OCI-LY1 (cell line): ENCODE results near the gene NGFR.

Experiments
- H2AFZ ChIP-seq: fragments of 200-600 bp; sonication (generic), shearing (Covaris generic); 2 replicates; pipeline ENCODE4 v1.6.0; 2014; ENCODE audit warnings: antibody characterized with exemption, mild to moderate bottlenecking, low read length
- H3F3A ChIP-seq: fragments of 200-600 bp; sonication (generic), shearing (Covaris generic); 2 replicates; pipeline ENCODE4 v1.6.0; 2014; ENCODE audit warnings: mild to moderate bottlenecking, antibody characterized with exemption, low read length, moderate library complexity; ENCODE audit not compliant: insufficient read depth
- H3K27ac ChIP-seq: fragments of 200-600 bp; sonication (generic); 2 replicates; pipeline ENCODE4 v1.5.1; 2014; ENCODE audit warnings: low read length, mixed run types, mild to moderate bottlenecking, low read depth; ENCODE audit not compliant: poor library complexity, severe bottlenecking
- H3K27me3 ChIP-seq: fragments of 200-600 bp; sonication (generic); 2 replicates; pipeline ENCODE4 v1.6.0; 2014; ENCODE audit warnings: antibody characterized with exemption, mild to moderate bottlenecking, low read length, moderate library complexity; ENCODE audit not compliant: insufficient read depth
- H3K36me3 ChIP-seq: fragments of 200-600 bp; sonication (generic); 2 replicates; pipeline ENCODE4 v1.6.1; 2014; ENCODE audit warnings: mild to moderate bottlenecking, antibody characterized with exemption, low read length, moderate library complexity, mixed read lengths; ENCODE audit not compliant: insufficient read depth
- H3K4me1 ChIP-seq: fragments of 200-600 bp; sonication (generic); 2 replicates; pipeline ENCODE4 v1.5.1; 2014; ENCODE audit warnings: mild to moderate bottlenecking, low read length, moderate library complexity; ENCODE audit not compliant: insufficient read depth, severe bottlenecking
- H3K4me2 ChIP-seq: fragments of 200-600 bp; sonication (generic), shearing (Covaris generic); 2 replicates; pipeline ENCODE4 v1.6.1; 2014; ENCODE audit warnings: low read length
- H3K4me3 ChIP-seq: fragments of 200-600 bp; sonication (generic); 2 replicates; pipeline ENCODE4 v1.5.1; 2014; ENCODE audit warnings: low read length, low read depth, mild to moderate bottlenecking, mixed read lengths; ENCODE audit not compliant: poor library complexity, severe bottlenecking
- H3K79me2 ChIP-seq: fragments of 200-600 bp; shearing (Covaris generic); 2 replicates; pipeline ENCODE4 v1.6.1; 2016; ENCODE audit warnings: mixed run types, low read length, mixed read lengths; ENCODE audit not compliant: insufficient read depth
- H3K9ac ChIP-seq: fragments of 200-600 bp; sonication (generic), shearing (Covaris generic); 2 replicates; pipeline ENCODE4 v1.6.1; 2014; ENCODE audit warnings: mild to moderate bottlenecking, low read length, mixed read lengths
- H3K9me2 ChIP-seq: fragments of 200-600 bp; sonication (generic), shearing (Covaris generic); 2 replicates; pipeline ENCODE4 v1.6.1; 2014; ENCODE audit warnings: low read depth, mild to moderate bottlenecking, low read length, mixed read lengths
- H3K9me3 ChIP-seq: fragments of 200-600 bp; shearing (Covaris generic); 2 replicates; pipeline ENCODE4 v1.6.1; 2014; ENCODE audit warnings: low read length, mixed read lengths
- H4K20me1 ChIP-seq: fragments of 200-600 bp; sonication (generic), shearing (Covaris generic); 2 replicates; pipeline ENCODE4 v1.6.0; 2016; ENCODE audit warnings: mild to moderate bottlenecking, low read length; ENCODE audit not compliant: insufficient read depth
- CTCF ChIP-seq: fragments of 200-600 bp; sonication (generic), shearing (Covaris generic); IDR thresholded peaks from 2 replicates; pipeline ENCODE4 v1.5.1; 2017; ENCODE audit warnings: mild to moderate bottlenecking, antibody characterized with exemption, low read length, moderate library complexity, mixed read lengths
- EZH2 ChIP-seq: fragments of 200-600 bp; sonication (generic), shearing (Covaris generic); IDR thresholded peaks from 2 replicates; pipeline ENCODE4 v1.8.0; 2017; ENCODE audit warnings: borderline replicate concordance, mixed run types, mild to moderate bottlenecking, antibody characterized with exemption, low read length, moderate library complexity, mixed read lengths

The NGFR gene

GRCh38 chr17:49530118-49530517 lies 35.0 kb downstream of the NGFR start:
- Histone ChIP-seq H4K20me1 (no peaks in the 10 kb centered on the region), H3K79me2 (no peaks in the 10 kb centered on the region), H3K4me1 (no peaks in the 10 kb centered on the region), H3K4me3 (no peak overlapping the region), H3K36me3 (no peaks in the 10 kb centered on the region), H3K27ac (no peak overlapping the region), H3K27me3 (peaks cover 2% of the 10 kb centered on the region; the same call in 1 of the 2 replicates), H3K9me3 (no peaks in the 10 kb centered on the region), H2AFZ (no peak overlapping the region), H3K4me2 (no peak overlapping the region), H3F3A (no peaks in the 10 kb centered on the region), H3K9ac (no peak overlapping the region), H3K9me2 (no peaks in the 10 kb centered on the region)
- TF ChIP-seq EZH2 (no peak), CTCF (no peak)

DNA sequence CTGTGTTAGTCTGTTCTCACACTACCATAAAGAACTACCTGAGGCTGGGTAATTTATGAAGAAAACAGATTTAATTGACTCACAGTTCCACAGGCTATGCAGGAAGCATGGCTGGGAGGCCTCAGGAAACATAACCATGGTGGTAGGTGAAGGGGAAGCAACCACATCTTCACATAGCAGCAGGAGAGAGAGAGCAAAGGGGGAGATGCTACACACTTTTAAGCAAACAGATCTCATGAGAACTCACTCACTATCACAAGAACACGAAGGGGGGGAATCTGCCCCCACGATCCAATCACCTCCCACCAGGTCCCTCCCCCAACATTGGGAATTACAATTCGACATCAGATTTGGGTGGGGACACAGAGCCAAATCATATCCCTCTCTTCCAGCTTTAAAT lies 48.8 kb downstream of the NGFR start:
- no peak overlapping the region for H3K27ac ChIP-seq
- H3F3A ChIP-seq: no peaks in the 10 kb centered on the region
- H3K4me3 ChIP-seq: no peak overlapping the region
- no peaks in the 10 kb centered on the region for H4K20me1 ChIP-seq
- no peaks in the 10 kb centered on the region for H3K79me2 ChIP-seq
- no peaks in the 10 kb centered on the region for H3K9me2 ChIP-seq
- H3K9ac ChIP-seq: no peak overlapping the region
- no peaks in the 10 kb centered on the region; the same call in 1 of the 2 replicates for H3K36me3 ChIP-seq
- TF ChIP-seq CTCF (no peak), EZH2 (no peak)
- H3K4me2 ChIP-seq: no peak overlapping the region
- H3K4me1 ChIP-seq: no peaks in the 10 kb centered on the region
- H3K27me3 ChIP-seq: peaks cover 9% of the 10 kb centered on the region; the same call in 1 of the 2 replicates
- H2AFZ ChIP-seq: no peak overlapping the region
- no peaks in the 10 kb centered on the region for H3K9me3 ChIP-seq

DNA sequence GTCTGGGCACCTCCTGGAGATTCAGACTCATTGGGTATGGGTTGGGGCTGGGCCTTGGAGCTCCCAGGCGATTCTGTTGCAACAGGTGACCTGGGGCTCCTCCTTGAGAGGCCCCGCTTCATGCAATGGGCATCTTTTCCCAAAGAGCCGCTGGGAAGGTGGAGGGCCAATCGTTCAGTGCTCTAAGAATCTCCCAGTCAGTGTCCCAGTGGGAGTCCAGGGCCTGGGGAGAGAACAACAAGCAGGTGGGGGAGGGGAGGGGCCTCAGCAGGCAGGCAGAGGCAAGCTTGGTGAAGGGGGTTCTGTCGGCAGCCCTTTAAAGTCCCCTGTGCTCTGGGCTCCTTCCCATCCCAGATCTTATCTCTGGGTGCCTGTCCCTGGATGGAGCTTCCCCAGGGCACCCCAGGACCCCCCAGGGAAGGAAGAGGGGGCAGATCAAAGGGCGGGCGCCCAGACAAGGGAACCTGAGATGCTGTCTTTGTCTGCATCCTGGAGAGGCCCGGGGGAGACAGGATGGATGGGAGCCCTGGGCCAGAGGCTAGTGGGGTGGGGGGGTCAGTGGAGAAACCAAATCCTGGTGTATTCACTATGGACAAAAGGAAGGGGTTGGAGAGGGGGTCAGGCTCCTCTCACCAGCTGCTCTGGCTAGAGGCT lies 50.0 kb downstream of the NGFR start:
- H3K79me2 ChIP-seq: no peaks in the 10 kb centered on the region
- H3F3A ChIP-seq: no peaks in the 10 kb centered on the region
- H3K9me3 ChIP-seq: no peaks in the 10 kb centered on the region
- H3K36me3 ChIP-seq: no peaks in the 10 kb centered on the region; the same call in 1 of the 2 replicates
- H2AFZ ChIP-seq: no peak overlapping the region
- H3K4me3 ChIP-seq: no peak overlapping the region
- no peaks in the 10 kb centered on the region for H4K20me1 ChIP-seq
- TF ChIP-seq EZH2 (no peak), CTCF (no peak)
- no peaks in the 10 kb centered on the region for H3K4me1 ChIP-seq
- no peaks in the 10 kb centered on the region for H3K9me2 ChIP-seq
- H3K27ac ChIP-seq: no peak overlapping the region
- no peak overlapping the region for H3K4me2 ChIP-seq
- no peak overlapping the region for H3K9ac ChIP-seq
- H3K27me3 ChIP-seq: peaks cover 9% of the 10 kb centered on the region; the same call in 1 of the 2 replicates
